Measurements from ENCODE around the gene SAFB2.

SAFB2 gene

GRCh38 chr19:5578097-5578846, 44.3 kb downstream of the SAFB2 start:
- peak; percentile 14 for DNase-seq

GRCh38 chr19:5575590-5575989, 47.0 kb downstream of the SAFB2 start:
- DNase-seq, result no peak

- no peak for DNase-seq
Observed at GRCh38 chr19:5572556-5573286, 49.9 kb downstream of the SAFB2 start.

GRCh38 chr19:5571777-5572176, 50.8 kb downstream of the SAFB2 start:
- no peak for DNase-seq

- no peak for DNase-seq
Observed at GRCh38 chr19:5567970-5568407, 54.6 kb downstream of the SAFB2 start.

GRCh38 chr19:5567360-5567969, 55.1 kb downstream of the SAFB2 start, which contains the start of gene TINCR:
Gene TINCR, minus strand, starts transcription at chr19:5567953.
- no peak for DNase-seq

GRCh38 chr19:5564930-5565329, 57.6 kb downstream of the SAFB2 start:
- DNase-seq, result no peak

GRCh38 chr19:5563935-5564612, 58.5 kb downstream of the SAFB2 start:
- no peak for DNase-seq

- DNase-seq, result no peak
Observed at GRCh38 chr19:5563008-5563431, 59.6 kb downstream of the SAFB2 start.

- no peak for DNase-seq
Observed at GRCh38 chr19:5562280-5562679, 60.3 kb downstream of the SAFB2 start.

GRCh38 chr19:5561559-5561958, 61.0 kb downstream of the SAFB2 start:
- no peak for DNase-seq

- DNase-seq, result no peak
Observed at GRCh38 chr19:5560156-5560555, 62.4 kb downstream of the SAFB2 start.

GRCh38 chr19:5559804-5560133, 62.8 kb downstream of the SAFB2 start:
- no peak for DNase-seq

GRCh38 chr19:5558101-5558621, 64.4 kb downstream of the SAFB2 start:
- DNase-seq, result no peak

- DNase-seq, result no peak
Observed at GRCh38 chr19:5557691-5558090, 64.9 kb downstream of the SAFB2 start.

- no peak for DNase-seq
Observed at GRCh38 chr19:5554828-5555227, 67.7 kb downstream of the SAFB2 start.

GRCh38 chr19:5553892-5554291, 68.7 kb downstream of the SAFB2 start:
- no peak for DNase-seq

- no peak for DNase-seq
Observed at GRCh38 chr19:5547881-5548280, 74.7 kb downstream of the SAFB2 start.

- no peak for DNase-seq
Observed at GRCh38 chr19:5545984-5546383, 76.6 kb downstream of the SAFB2 start.

GRCh38 chr19:5545051-5545450, 77.5 kb downstream of the SAFB2 start:
- no peak for DNase-seq

- no peak for DNase-seq
Observed at GRCh38 chr19:5542665-5543064, 79.9 kb downstream of the SAFB2 start.

GRCh38 chr19:5541456-5541855, 81.1 kb downstream of the SAFB2 start:
- DNase-seq, result no peak

- DNase-seq, result no peak
Observed at GRCh38 chr19:5540208-5540607, 82.4 kb downstream of the SAFB2 start.

Measured in DMS79 (cell line).